Osteocyte (in vitro differentiated cells): ENCODE measurements around the gene DUSP18. TPM values are rescaled to one million over a fixed set of nuclear protein-coding genes. Genes with fewer than 3 reads are reported as not detected.
A peak's percentile ranks its signal among the peaks of the same experiment; 100 is the strongest.

Experiments
- DNase-seq: peaks from one replicate; pipeline ENCODE4 v3.0.0; 2021; ENCODE audit warnings: mixed read lengths; ENCODE audit not compliant: unreplicated experiment; ENCODE audit errors: extremely low spot score
- H3K27ac Mint-ChIP-seq: one replicate; pipeline ENCODE4 v1.8.0; 2021; ENCODE audit warnings: mild to moderate bottlenecking, mixed read lengths; ENCODE audit not compliant: unreplicated experiment
- H3K27me3 Mint-ChIP-seq: one replicate; pipeline ENCODE4 v1.8.0; 2021; ENCODE audit warnings: mixed read lengths; ENCODE audit not compliant: unreplicated experiment
- H3K36me3 Mint-ChIP-seq: one replicate; pipeline ENCODE4 v1.8.0; 2021; ENCODE audit warnings: mixed read lengths; ENCODE audit not compliant: unreplicated experiment
- H3K4me1 Mint-ChIP-seq: one replicate; pipeline ENCODE4 v1.8.0; 2021; ENCODE audit warnings: mixed read lengths; ENCODE audit not compliant: unreplicated experiment
- H3K4me3 Mint-ChIP-seq: one replicate; pipeline ENCODE4 v1.8.0; 2021; ENCODE audit warnings: mild to moderate bottlenecking, moderate library complexity, mixed read lengths; ENCODE audit not compliant: unreplicated experiment
- H3K9me3 Mint-ChIP-seq: one replicate; pipeline ENCODE4 v1.8.0; 2021; ENCODE audit warnings: mixed read lengths; ENCODE audit not compliant: unreplicated experiment
- CTCF ChIP-seq: fragments of 200-600 bp; sonication (generic); IDR thresholded peaks from 2 replicates; pipeline ENCODE4 v1.5.0; 2021; ENCODE audit warnings: antibody characterized with exemption, mild to moderate bottlenecking, moderate library complexity
- total RNA-seq: library from RNA; stranded (reverse); gene quantifications from 2 replicates; pipeline ENCODE4 v1.2.1, GENCODE V29; 2021

The DUSP18 gene
- total RNA-seq, 1 donor from 2014 or later = 10.7 TPM

GRCh38 chr22:30640361-30640760 is 27.3 kb downstream of the DUSP18 start:
- Mint-ChIP-seq H3K36me3 (peaks cover 3% of the 10 kb centered on the region), H3K4me1 (peaks cover 20% of the 10 kb centered on the region), H3K27me3 (no peaks in the 10 kb centered on the region), H3K9me3 (no peaks in the 10 kb centered on the region), H3K27ac (no peak overlapping the region), H3K4me3 (no peak overlapping the region)
- DNase-seq = no peak
- no peak for TF ChIP-seq CTCF

GRCh38 chr22:30637701-30638114 is 30.0 kb downstream of the DUSP18 start:
- H3K27ac Mint-ChIP-seq = peak overlapping the region; percentile 60
- H3K4me1 Mint-ChIP-seq = peaks cover 28% of the 10 kb centered on the region
- H3K9me3 Mint-ChIP-seq = no peaks in the 10 kb centered on the region
- no peak for DNase-seq
- peak overlapping the region; percentile 52 for H3K4me3 Mint-ChIP-seq
- no peaks in the 10 kb centered on the region for H3K27me3 Mint-ChIP-seq
- peaks cover 3% of the 10 kb centered on the region for H3K36me3 Mint-ChIP-seq
- no peak for TF ChIP-seq CTCF

- H3K27ac Mint-ChIP-seq = peak overlapping the region; percentile 84
- DNase-seq = no peak
Measured at GRCh38 chr22:30636226-30637077, 31.2 kb downstream of the DUSP18 start.

GRCh38 chr22:30635273-30636225 is 32.1 kb downstream of the DUSP18 start, which contains the start of gene SLC35E4:
Gene SLC35E4, plus strand, starts transcription at chr22:30635781. Its CDS starts 670 bp downstream, at chr22:30636451.
- Mint-ChIP-seq H3K4me1 (peaks cover 28% of the 10 kb centered on the region), H3K36me3 (peaks cover 3% of the 10 kb centered on the region), H3K27me3 (no peaks in the 10 kb centered on the region), H3K9me3 (no peaks in the 10 kb centered on the region), H3K27ac (peak within 1 kb of the TSS; percentile 91), H3K4me3 (peak within 1 kb of the TSS; percentile 76)
- DNase-seq = peak; percentile 98
- peak; percentile 33 for TF ChIP-seq CTCF

More at GRCh38 chr22:30636226-30637077, 31.2 kb downstream of the DUSP18 start:
- no peaks in the 10 kb centered on the region for H3K27me3 Mint-ChIP-seq
- peaks cover 28% of the 10 kb centered on the region for H3K4me1 Mint-ChIP-seq
- H3K9me3 Mint-ChIP-seq = no peaks in the 10 kb centered on the region
- H3K4me3 Mint-ChIP-seq = peak overlapping the region; percentile 76
- peaks cover 3% of the 10 kb centered on the region for H3K36me3 Mint-ChIP-seq
- no peak for TF ChIP-seq CTCF
